HEK293T (cell line): Measurements from ENCODE around the gene TIGAR.

Experiments used
- BHLHE40 ChIP-seq: fragments of 450-650 bp; IDR thresholded peaks from 2 replicates; pipeline ENCODE4 v1.6.1; 2016; ENCODE audit warnings: mild to moderate bottlenecking, moderate library complexity, borderline replicate concordance
- L3MBTL2 ChIP-seq: fragments of 450-650 bp; conservative IDR thresholded peaks from 2 replicates; pipeline ENCODE4 v1.6.1; 2016; ENCODE audit warnings: mild to moderate bottlenecking
- SP1 ChIP-seq: fragments of 450-650 bp; IDR thresholded peaks from 2 replicates; pipeline ENCODE4 v1.6.1; 2017

- no peak for TF ChIP-seq BHLHE40
- TF ChIP-seq L3MBTL2: no peak
- TF ChIP-seq SP1: no peak
Measured at GRCh38 chr12:4293299-4293965, 27.6 kb upstream of the TIGAR start.
